BJ (cell line): Measurements from ENCODE around the gene EEF1A2. TPM values are rescaled to one million over a fixed set of nuclear protein-coding genes. Genes with fewer than 3 reads are reported as not detected.

Experiments used
- CTCF ChIA-PET: fragments of 350-600 bp; formaldehyde crosslinking; extraction: SDS; loops from one replicate; lab custom pipeline; 2021; ENCODE audit warnings: antibody characterized with exemption, inconsistent platforms; lab: Yijun Ruan, JAX
- POLR2A ChIA-PET: fragments of 300-600 bp; sonication (Branson Sonifier 250); formaldehyde crosslinking; extraction: SDS; loops from one replicate; lab custom pipeline; 2021; ENCODE audit warnings: antibody characterized with exemption; lab: Charles Lee
- DNase-seq: peaks from one replicate; pipeline ENCODE4 v3.0.0-alpha.2; 2011; ENCODE audit warnings: low read depth
- H3K27me3 ChIP-seq: 2 replicates; pipeline ENCODE4 v1.6.0; 2011; ENCODE audit warnings: low read length; ENCODE audit not compliant: control insufficient read depth, insufficient read depth
- H3K36me3 ChIP-seq: 2 replicates; pipeline ENCODE4 v1.5.1; 2011; ENCODE audit warnings: low read length; ENCODE audit not compliant: control insufficient read depth, insufficient read depth
- H3K4me3 ChIP-seq: 2 replicates; pipeline ENCODE4 v1.5.1; 2011; ENCODE audit warnings: low read depth, mild to moderate bottlenecking, control low read depth, low read length
- CTCF ChIP-seq: IDR thresholded peaks from 2 replicates; pipeline ENCODE4 v1.5.1; 2011; ENCODE audit warnings: low read depth, mild to moderate bottlenecking, control low read depth, inconsistent platforms, low read length, moderate library complexity; ENCODE audit not compliant: insufficient read depth
- polyA plus RNA-seq: library from polyadenylated mRNA; depleted of rRNA; stranded (reverse); fragments of >200 nt; gene quantifications from 2 replicates; pipeline ENCODE4 v1.2.3, GENCODE V29; 2011

Gene EEF1A2
- polyA plus RNA-seq, 1 experiment = 9.4 TPM

- ChIA-PET CTCF (interaction anchor here (0.7 to 1.3 kb wide), 3 partner anchors 11 to 13 kb away, joined by 3 to 5 read pairs (median 4); partner anchors contain the start of gene PPDPF), POLR2A (no interaction called here)
- DNase-seq = no peak
- Histone ChIP-seq H3K4me3 (no peak overlapping the region), H3K36me3 (no peaks in the 10 kb centered on the region), H3K27me3 (peaks cover 6% of the 10 kb centered on the region)
- TF ChIP-seq CTCF = no peak
These were observed 9.3 kb upstream of the EEF1A2 start for GRCh38 chr20:63508072-63508768.

DNA sequence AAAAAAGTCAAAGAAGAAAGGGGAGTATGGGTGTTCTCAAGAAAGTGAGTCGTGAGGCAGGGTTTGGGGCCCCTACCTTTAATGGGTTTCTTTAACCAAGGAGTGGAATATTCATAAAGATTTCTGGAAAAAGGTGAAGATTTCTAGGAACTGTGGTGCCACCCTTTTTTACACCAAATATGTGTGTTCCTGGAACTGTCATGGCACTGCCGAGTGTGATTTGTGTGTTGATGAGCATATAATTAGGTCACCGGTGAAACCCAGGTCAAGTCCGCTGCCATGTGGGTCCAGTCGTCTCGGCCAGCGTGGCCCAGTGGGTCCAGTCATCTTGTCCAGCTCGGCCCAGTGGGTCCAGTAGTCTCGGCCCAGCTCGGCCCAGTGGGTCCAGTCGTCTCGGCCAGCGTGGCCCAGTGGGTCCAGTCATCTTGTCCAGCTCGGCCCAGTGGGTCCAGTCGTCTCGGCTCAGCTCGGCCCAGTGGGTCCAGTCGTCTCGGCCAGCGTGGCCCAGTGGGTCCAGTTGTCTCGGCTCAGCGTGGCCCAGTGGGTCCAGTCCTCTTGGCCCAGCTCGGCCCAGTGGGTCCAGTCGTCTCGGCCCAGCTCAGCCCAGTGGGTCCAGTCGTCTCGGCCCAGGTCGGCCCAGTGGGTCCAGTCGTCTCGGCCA is 8.3 kb upstream of the EEF1A2 start:
- ChIA-PET CTCF (interaction anchor here (0.6 to 0.7 kb wide), 2 partner anchors 13 to 62 kb away, joined by 4 read pairs; partner anchors contain the start of gene PPDPF), POLR2A (no interaction called here)
- no peak for DNase-seq
- Histone ChIP-seq H3K36me3 (no peaks in the 10 kb centered on the region), H3K4me3 (no peak overlapping the region), H3K27me3 (peaks cover 8% of the 10 kb centered on the region)
- no peak for TF ChIP-seq CTCF

- no peak for TF ChIP-seq CTCF
- Histone ChIP-seq H3K36me3 (no peaks in the 10 kb centered on the region), H3K27me3 (peaks cover 7% of the 10 kb centered on the region), H3K4me3 (no peak overlapping the region)
- ChIA-PET POLR2A (no interaction called here), CTCF (interaction anchor here (0.5 to 2.9 kb wide), 2 partner anchors 9 to 11 kb away, joined by 3 to 19 read pairs; no protein-coding TSS in a partner anchor)
- no peak for DNase-seq
These were observed 6.8 kb upstream of the EEF1A2 start for GRCh38 chr20:63505723-63506122.

DNA sequence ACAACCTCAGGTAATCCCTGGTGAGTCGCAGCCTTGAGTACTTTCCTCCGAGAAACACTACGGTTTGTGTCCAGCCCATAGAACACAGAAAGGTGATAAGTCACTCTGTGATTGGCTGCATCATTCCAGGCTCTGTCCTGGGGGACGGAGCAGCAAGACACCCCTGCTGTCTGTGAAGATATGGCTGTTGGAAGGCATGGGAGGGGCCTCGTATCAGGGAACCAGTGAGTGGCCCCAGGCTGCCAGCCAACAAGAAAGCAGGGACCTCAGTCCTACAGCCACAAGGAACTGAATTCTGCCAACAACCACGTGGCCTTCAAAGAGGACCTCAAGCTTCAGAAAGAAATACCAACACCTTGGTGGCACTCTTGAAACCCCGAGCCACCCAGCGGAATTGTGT is 6.4 kb upstream of the EEF1A2 start:
- CTCF ChIA-PET = interaction anchor here (0.5 to 2.9 kb wide), 2 partner anchors 9 to 11 kb away, joined by 3 to 19 read pairs; no protein-coding TSS in a partner anchor

More for the DNA sequence above, 6.4 kb upstream of the EEF1A2 start:
- POLR2A ChIA-PET = no interaction called here
- TF ChIP-seq CTCF = no peak
- H3K4me3 ChIP-seq = no peak overlapping the region
- no peak for DNase-seq
- H3K36me3 ChIP-seq = no peaks in the 10 kb centered on the region
- peaks cover 7% of the 10 kb centered on the region for H3K27me3 ChIP-seq
